Loucy (cell line): ENCODE results near the gene MUCL3.

Experiments used
- CTCF ChIP-seq: fragments of 200-600 bp; sonication (generic); conservative IDR thresholded peaks from 2 replicates; pipeline ENCODE4 v1.5.1; 2014; ENCODE audit warnings: mild to moderate bottlenecking, antibody characterized with exemption, low read length
- EZH2phosphoT487 ChIP-seq: fragments of 200-600 bp; IDR thresholded peaks from 2 replicates; pipeline ENCODE4 v1.6.1; 2018; ENCODE audit warnings: antibody characterized with exemption, mild to moderate bottlenecking, moderate library complexity, borderline replicate concordance

- TF ChIP-seq CTCF (no peak), EZH2phosphoT487 (no peak)
These were observed 45.8 kb upstream of the MUCL3 start for GRCh38 chr6:30894935-30895334.
